H9 (cell line): ENCODE data around the gene FAM53C. TPM values are rescaled to one million over a fixed set of nuclear protein-coding genes. Genes with fewer than 3 reads are reported as not detected.
"Not testable (repeated sequence)": the region's sequence is repeated elsewhere in the genome, so short reads cannot be mapped to it uniquely, and the experiment has no call there.

ENCODE experiments used
- DNase-seq: peaks from one replicate; pipeline ENCODE4 v3.0.0-alpha.2; 2017
- H2AFZ ChIP-seq: one replicate; pipeline ENCODE4 v1.6.1; 2013; ENCODE audit warnings: mild to moderate bottlenecking, low read length, control low read depth, moderate library complexity
- H2AK5ac ChIP-seq: 2 replicates; pipeline ENCODE4 v1.6.1; 2013; ENCODE audit warnings: low read length, control low read depth, mixed read lengths; ENCODE audit not compliant: insufficient read length
- H2BK120ac ChIP-seq: one replicate; pipeline ENCODE4 v1.6.1; 2013; ENCODE audit warnings: low read depth, mild to moderate bottlenecking, low read length, control low read depth, inconsistent platforms; ENCODE audit not compliant: poor library complexity, severe bottlenecking
- H2BK12ac ChIP-seq: 2 replicates; pipeline ENCODE4 v1.6.1; 2013; ENCODE audit warnings: low read length, control low read depth, mixed read lengths, low read depth; ENCODE audit not compliant: insufficient read length
- H2BK15ac ChIP-seq: 2 replicates; pipeline ENCODE4 v1.6.1; 2013; ENCODE audit warnings: low read depth, low read length, control low read depth
- H2BK20ac ChIP-seq: one replicate; pipeline ENCODE4 v1.6.1; 2013; ENCODE audit warnings: low read depth, mild to moderate bottlenecking, low read length, control low read depth, inconsistent platforms; ENCODE audit not compliant: poor library complexity, severe bottlenecking
- H2BK5ac ChIP-seq: 2 replicates; pipeline ENCODE4 v1.6.1; 2013; ENCODE audit warnings: low read length, control low read depth, mixed read lengths; ENCODE audit not compliant: insufficient read length
- H3K14ac ChIP-seq: 2 replicates; pipeline ENCODE4 v1.6.1; 2013; ENCODE audit warnings: low read length, control low read depth; ENCODE audit not compliant: insufficient read depth
- H3K18ac ChIP-seq: 2 replicates; pipeline ENCODE4 v1.6.1; 2013; ENCODE audit warnings: low read depth, mild to moderate bottlenecking, mixed read lengths, low read length, control low read depth; ENCODE audit not compliant: insufficient read length
- H3K23ac ChIP-seq: 2 replicates; pipeline ENCODE4 v1.6.1; 2013; ENCODE audit warnings: low read length, control low read depth, mixed read lengths, low read depth; ENCODE audit not compliant: insufficient read length
- H3K23me2 ChIP-seq: 2 replicates; pipeline ENCODE4 v1.6.1; 2013; ENCODE audit warnings: low read depth, mild to moderate bottlenecking, mixed read lengths, low read length, control low read depth; ENCODE audit not compliant: insufficient read length, poor library complexity, severe bottlenecking
- H3K27ac ChIP-seq: 2 replicates; pipeline ENCODE4 v1.5.1; 2013; ENCODE audit warnings: low read length, control low read depth, mixed read lengths, low read depth; ENCODE audit not compliant: insufficient read length
- H3K27me3 ChIP-seq: 2 replicates; pipeline ENCODE4 v1.6.1; 2013; ENCODE audit warnings: low read length, control low read depth, inconsistent platforms; ENCODE audit not compliant: insufficient read depth
- H3K4ac ChIP-seq: 2 replicates; pipeline ENCODE4 v1.6.1; 2013; ENCODE audit warnings: low read depth, mild to moderate bottlenecking, control low read depth, inconsistent platforms, low read length, moderate library complexity
- H3K4me1 ChIP-seq: 2 replicates; pipeline ENCODE4 v1.6.1; 2013; ENCODE audit warnings: low read length, control low read depth, inconsistent platforms; ENCODE audit not compliant: insufficient read depth
- H3K4me2 ChIP-seq: 2 replicates; pipeline ENCODE4 v1.6.1; 2013; ENCODE audit warnings: low read length, control low read depth, mixed read lengths; ENCODE audit not compliant: insufficient read length, insufficient read depth
- H3K56ac ChIP-seq: 2 replicates; pipeline ENCODE4 v1.6.1; 2013; ENCODE audit warnings: low read depth, mild to moderate bottlenecking, mixed read lengths, low read length, control low read depth; ENCODE audit not compliant: insufficient read length
- H3K79me1 ChIP-seq: 2 replicates; pipeline ENCODE4 v1.6.1; 2013; ENCODE audit warnings: low read depth, mild to moderate bottlenecking, moderate library complexity, low read length, control low read depth, inconsistent platforms; ENCODE audit not compliant: insufficient read depth, poor library complexity, severe bottlenecking
- H3K79me2 ChIP-seq: 2 replicates; pipeline ENCODE4 v1.6.1; 2013; ENCODE audit warnings: low read length, control low read depth, inconsistent platforms; ENCODE audit not compliant: insufficient read depth
- H3K9ac ChIP-seq: 2 replicates; pipeline ENCODE4 v1.6.1; 2013; ENCODE audit warnings: low read length, control low read depth, mixed read lengths; ENCODE audit not compliant: insufficient read length; ENCODE audit errors: extremely low read depth
- H3K9me3 ChIP-seq: one replicate; pipeline ENCODE4 v1.6.1; 2013; ENCODE audit warnings: low read depth, low read length, inconsistent platforms; ENCODE audit not compliant: control insufficient read depth
- H3T11ph ChIP-seq: one replicate; pipeline ENCODE4 v1.6.1; 2013; ENCODE audit warnings: mild to moderate bottlenecking, low read length, control low read depth, inconsistent platforms
- H4K20me1 ChIP-seq: one replicate; pipeline ENCODE4 v1.6.1; 2013; ENCODE audit not compliant: control insufficient read depth, insufficient read length, insufficient read depth
- H4K5ac ChIP-seq: 2 replicates; pipeline ENCODE4 v1.6.1; 2013; ENCODE audit warnings: low read depth, mild to moderate bottlenecking, mixed read lengths, low read length, control low read depth; ENCODE audit not compliant: insufficient read length
- H4K8ac ChIP-seq: replicated peaks from 2 replicates; pipeline ENCODE4 v1.6.1; 2013; ENCODE audit warnings: low read length, control low read depth, mixed read lengths, low read depth; ENCODE audit not compliant: insufficient read length
- H4K91ac ChIP-seq: 2 replicates; pipeline ENCODE4 v1.6.1; 2013; ENCODE audit warnings: low read depth, mild to moderate bottlenecking, moderate library complexity, mixed read lengths, low read length, control low read depth; ENCODE audit not compliant: insufficient read length
- H3K27ac Mint-ChIP-seq, 3 experiments: 2 replicates in 2 of 3; 3 replicates in 1 of 3; pipeline ENCODE4 v1.8.0; 2020 to 2021; ENCODE audit warnings: mixed read lengths in 3 of 3, mild to moderate bottlenecking in 1 of 3, moderate library complexity in 1 of 3
- H3K27me3 Mint-ChIP-seq: 2 replicates; pipeline ENCODE4 v1.8.0; 2021; ENCODE audit warnings: low read depth, mild to moderate bottlenecking, moderate library complexity, mixed read lengths
- H3K36me3 Mint-ChIP-seq, 3 experiments: 2 replicates in 2 of 3; 3 replicates in 1 of 3; pipeline ENCODE4 v1.8.0; 2020 to 2021; ENCODE audit warnings: low read depth in 3 of 3, mixed read lengths in 3 of 3; ENCODE audit not compliant: insufficient read depth in 1 of 3
- H3K4me1 Mint-ChIP-seq, 2 experiments: 2 replicates each; pipeline ENCODE4 v1.8.0; 2020; ENCODE audit warnings: mixed read lengths in 2 of 2
- H3K4me3 Mint-ChIP-seq, 2 experiments: 2 replicates in 1 of 2; 3 replicates in 1 of 2; pipeline ENCODE4 v1.8.0; 2020 to 2021; ENCODE audit warnings: mild to moderate bottlenecking in 2 of 2, mixed read lengths in 2 of 2, moderate library complexity in 1 of 2
- H3K9me3 Mint-ChIP-seq, 2 experiments: 2 replicates in 1 of 2; 3 replicates in 1 of 2; pipeline ENCODE4 v1.8.0; 2020; ENCODE audit warnings: mild to moderate bottlenecking in 2 of 2, mixed read lengths in 2 of 2, moderate library complexity in 1 of 2
- WGBS: extraction: QIAGEN DNeasy Blood & Tissue Kit; methylation state at CpG from one replicate; pipeline ENCODE4 v1.1.7; 2013; ENCODE audit warnings: missing lambda C conversion rate, low lambda C conversion rate, mixed read lengths; ENCODE audit not compliant: insufficient read length; ENCODE audit errors: extremely low coverage; 5-methylcytosine and 5-hydroxymethylcytosine counted together
- total RNA-seq: library from RNA; stranded (reverse); gene quantifications from 2 replicates; pipeline ENCODE4 v1.2.1, GENCODE V29; 2021
- TF ChIP-seq, protein P1 (sequence below): fragments of 200-600 bp; sonication (generic); conservative IDR thresholded peaks from 3 replicates; pipeline ENCODE4 v1.8.0; 2021; ENCODE audit warnings: antibody characterized with exemption, mild to moderate bottlenecking

The FAM53C gene
- total RNA-seq, 1 experiment from 2014 or later, result 59.6 TPM

DNA sequence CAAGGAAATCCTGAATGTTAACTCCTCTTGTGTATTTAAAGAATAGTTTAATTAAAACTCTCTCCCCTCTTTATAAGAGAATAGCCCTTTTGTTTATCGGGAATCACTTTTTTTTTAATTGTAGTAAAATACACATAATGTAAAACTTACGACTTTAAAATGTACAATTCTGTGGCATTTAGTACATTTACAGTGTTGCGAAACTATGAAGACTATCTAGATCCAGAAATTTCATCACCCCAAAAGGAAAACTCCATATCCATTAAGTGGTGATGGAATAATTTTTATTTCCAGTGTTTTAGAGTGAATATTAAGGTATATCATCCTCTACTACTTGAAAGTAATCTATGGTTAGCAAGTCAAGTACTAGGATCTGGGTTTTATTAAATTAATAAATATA, 51.3 kb downstream of the FAM53C start:
- Histone ChIP-seq H3K27me3 (no peaks in the 10 kb centered on the region), H3K18ac (no peak overlapping the region), H3K56ac (no peak overlapping the region), H3K23ac (no peak overlapping the region), H3T11ph (no peak overlapping the region), H3K9ac (no peak overlapping the region), H3K79me1 (no peaks in the 10 kb centered on the region), H3K4me1 (no peaks in the 10 kb centered on the region), H3K14ac (no peak overlapping the region), H2BK5ac (no peak overlapping the region), H4K5ac (no peak overlapping the region), H2BK15ac (no peak overlapping the region), H2BK20ac (no peak overlapping the region), H3K4me2 (no peak overlapping the region), H3K23me2 (no peaks in the 10 kb centered on the region), H4K8ac (no peak overlapping the region), H2AK5ac (no peak overlapping the region), H2AFZ (no peak overlapping the region), H2BK12ac (no peak overlapping the region), H3K27ac (no peak overlapping the region), H3K4ac (no peak overlapping the region), H2BK120ac (no peak overlapping the region), H4K91ac (no peak overlapping the region), H3K79me2 (no peaks in the 10 kb centered on the region), H4K20me1 (no peaks in the 10 kb centered on the region), H3K9me3 (no peaks in the 10 kb centered on the region)
- Mint-ChIP-seq H3K4me3 (no peak overlapping the region), H3K36me3 (peaks cover 18 to 65% (median 62%) of the 10 kb centered on the region in 3 experiments; a peak in 6 of 7 replicates), H3K27me3 (no peaks in the 10 kb centered on the region), H3K9me3 (no peaks in the 10 kb centered on the region), H3K4me1 (no peaks in the 10 kb centered on the region), H3K27ac (no peak overlapping the region)
- TF ChIP-seq, protein P1, sequence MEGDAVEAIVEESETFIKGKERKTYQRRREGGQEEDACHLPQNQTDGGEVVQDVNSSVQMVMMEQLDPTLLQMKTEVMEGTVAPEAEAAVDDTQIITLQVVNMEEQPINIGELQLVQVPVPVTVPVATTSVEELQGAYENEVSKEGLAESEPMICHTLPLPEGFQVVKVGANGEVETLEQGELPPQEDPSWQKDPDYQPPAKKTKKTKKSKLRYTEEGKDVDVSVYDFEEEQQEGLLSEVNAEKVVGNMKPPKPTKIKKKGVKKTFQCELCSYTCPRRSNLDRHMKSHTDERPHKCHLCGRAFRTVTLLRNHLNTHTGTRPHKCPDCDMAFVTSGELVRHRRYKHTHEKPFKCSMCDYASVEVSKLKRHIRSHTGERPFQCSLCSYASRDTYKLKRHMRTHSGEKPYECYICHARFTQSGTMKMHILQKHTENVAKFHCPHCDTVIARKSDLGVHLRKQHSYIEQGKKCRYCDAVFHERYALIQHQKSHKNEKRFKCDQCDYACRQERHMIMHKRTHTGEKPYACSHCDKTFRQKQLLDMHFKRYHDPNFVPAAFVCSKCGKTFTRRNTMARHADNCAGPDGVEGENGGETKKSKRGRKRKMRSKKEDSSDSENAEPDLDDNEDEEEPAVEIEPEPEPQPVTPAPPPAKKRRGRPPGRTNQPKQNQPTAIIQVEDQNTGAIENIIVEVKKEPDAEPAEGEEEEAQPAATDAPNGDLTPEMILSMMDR, result no peak
- WGBS, result no CpG with 5 or more reads among the region's 3 CpGs
- DNase-seq, result no peak

GRCh38 chr5:138389911-138390310, 51.8 kb downstream of the FAM53C start:
- not testable (repeated sequence) for H3K23ac ChIP-seq, H2AFZ ChIP-seq, H2BK5ac ChIP-seq, H4K5ac ChIP-seq, DNase-seq, H3K9me3 ChIP-seq, H3K79me1 ChIP-seq, H3T11ph ChIP-seq, H3K27me3 Mint-ChIP-seq, H3K4ac ChIP-seq, H3K9ac ChIP-seq, H3K27me3 ChIP-seq, H4K8ac ChIP-seq, H3K14ac ChIP-seq, H4K20me1 ChIP-seq, H3K56ac ChIP-seq, H2BK15ac ChIP-seq, H2BK120ac ChIP-seq, H2BK12ac ChIP-seq, H3K4me1 ChIP-seq, H3K18ac ChIP-seq, H3K4me3 Mint-ChIP-seq, H2AK5ac ChIP-seq, H3K27ac ChIP-seq, H3K9me3 Mint-ChIP-seq, H3K4me2 ChIP-seq, H3K79me2 ChIP-seq, H2BK20ac ChIP-seq, H3K4me1 Mint-ChIP-seq, H4K91ac ChIP-seq, H3K23me2 ChIP-seq
- peak overlapping the region in 1 of 3 experiments; percentile 46; a peak in 2 of 7 replicates for H3K27ac Mint-ChIP-seq
- WGBS, result no CpG with 5 or more reads among the region's 10 CpGs
- H3K36me3 Mint-ChIP-seq, result peaks cover 18 to 71% (median 68%) of the 10 kb centered on the region in 3 experiments; a peak in 6 of 7 replicates
